K562 (cell line): ENCODE results near the gene ARMC7. TPM values are rescaled to one million over a fixed set of nuclear protein-coding genes. Genes with fewer than 3 reads are reported as not detected.

Source experiments
- FOXK2 ChIP-seq, 2 experiments: fragments of 450-650 bp; IDR thresholded peaks in 1 of 2; conservative IDR thresholded peaks in 1 of 2; 2 replicates each; pipeline ENCODE4 v1.6.1; 2016; ENCODE audit warnings: low read depth in 2 of 2, mild to moderate bottlenecking in 1 of 2
- HBP1 ChIP-seq: fragments of 450-650 bp; formaldehyde crosslinking; IDR thresholded peaks from 2 replicates; pipeline ENCODE4 v1.4.0; 2022; ENCODE audit warnings: missing genetic modification characterization
- HINFP ChIP-seq: fragments of 450-650 bp; conservative IDR thresholded peaks from 2 replicates; pipeline ENCODE4 v1.6.1; 2016; ENCODE audit warnings: missing genetic modification characterization, low read depth, mild to moderate bottlenecking, control low read depth, missing compliant biosample characterization
- HMGN3 ChIP-seq: IDR thresholded peaks from 2 replicates; pipeline ENCODE4 v1.6.1; 2011; ENCODE audit warnings: borderline replicate concordance, low read depth, mild to moderate bottlenecking, mixed read lengths, low read length; ENCODE audit not compliant: insufficient read length; ENCODE audit errors: extremely low read depth
- KDM4B ChIP-seq, 2 experiments: fragments of 450-650 bp in 1 of 2; sonication (generic) in 1 of 2; IDR thresholded peaks; 2 replicates each; pipeline ENCODE4 v1.6.1; 2016 to 2017; ENCODE audit warnings: borderline replicate concordance in 2 of 2, antibody characterized with exemption in 1 of 2, low read depth in 1 of 2, mild to moderate bottlenecking in 1 of 2
- MBD2 ChIP-seq: sonication (generic); IDR thresholded peaks from 2 replicates; pipeline ENCODE4 v1.6.1; 2016; ENCODE audit warnings: low read depth, borderline replicate concordance
- MTA1 ChIP-seq: fragments of 450-650 bp; IDR thresholded peaks from 2 replicates; pipeline ENCODE4 v1.6.1; 2017; ENCODE audit warnings: borderline replicate concordance
- POLR3G ChIP-seq: IDR thresholded peaks from 2 replicates; pipeline ENCODE4 v1.6.1; 2011; ENCODE audit not compliant: insufficient read length, insufficient replicate concordance; ENCODE audit errors: extremely low read depth
- TBL1XR1 ChIP-seq, 2 experiments: IDR thresholded peaks; 2 replicates each; pipeline ENCODE4 v1.6.1; 2012; ENCODE audit warnings: improper control_type of control experiment in 2 of 2, low read length in 2 of 2, mild to moderate bottlenecking in 1 of 2
- ZNF584 ChIP-seq: fragments of 200-800 bp; sonication (Bioruptor generic); IDR thresholded peaks from 2 replicates; pipeline ENCODE4 v1.6.1; 2016; ENCODE audit warnings: low read depth, mild to moderate bottlenecking, missing genetic modification characterization, missing compliant biosample characterization
- ZNF780A ChIP-seq: fragments of 250-450 bp; sonication (Bioruptor Pico); IDR thresholded peaks from 2 replicates; pipeline ENCODE4 v1.5.0; 2021; ENCODE audit warnings: mild to moderate bottlenecking
- polyA plus RNA-seq, 8 experiments: library from polyadenylated mRNA; depleted of rRNA in 4 of 8; stranded (reverse) in 5 of 8; unstranded in 3 of 8; fragments of >200 nt; fragmentation: Nextera tagmentation in 2 of 8; fragmentation: Illumina TruSeq in 1 of 8; extraction: Ambion mirVana in 2 of 8; extraction: Trizol in 1 of 8; gene quantifications; 2 replicates each; pipeline versions ENCODE4 v1.2.1 to v1.2.3, GENCODE V29; 2011 to 2014; ENCODE audit warnings: inconsistent platforms in 1 of 8, missing spikeins in 1 of 8
- total RNA-seq, 7 experiments: library from RNA; depleted of rRNA in 6 of 7; stranded (reverse); fragments of >200 nt in 6 of 7; fragmentation: Illumina TruSeq in 2 of 7; extraction: Trizol in 2 of 7; gene quantifications; 2 replicates each; pipeline versions ENCODE4 v1.2.1 to v1.2.3, GENCODE V29; 2011 to 2021; ENCODE audit warnings: low replicate concordance in 1 of 7
- TF ChIP-seq, protein P1 (sequence below): sonication (generic); formaldehyde crosslinking; IDR thresholded peaks from 2 replicates; pipeline ENCODE4 v1.8.0; 2023; ENCODE audit warnings: mild to moderate bottlenecking, missing genetic modification reagents
- TF ChIP-seq, protein P2 (sequence below), 2 experiments: IDR thresholded peaks; 2 replicates each; pipeline ENCODE4 v1.6.1; 2011; ENCODE audit warnings: borderline replicate concordance in 1 of 2, control low read depth in 1 of 2, low read depth in 1 of 2, low read length in 1 of 2, mild to moderate bottlenecking in 1 of 2, mixed read lengths in 1 of 2, moderate library complexity in 1 of 2; ENCODE audit not compliant: insufficient read depth in 1 of 2, insufficient read length in 1 of 2, poor library complexity in 1 of 2, severe bottlenecking in 1 of 2; ENCODE audit errors: extremely low read depth in 1 of 2

ARMC7 gene
- total and polyA plus RNA-seq, 9 of the 15 experiments (the other 6 are each of a cell fraction or from before 2014, with no cell fraction given), result 1.4 to 15.2 (median 5.9) TPM

DNA sequence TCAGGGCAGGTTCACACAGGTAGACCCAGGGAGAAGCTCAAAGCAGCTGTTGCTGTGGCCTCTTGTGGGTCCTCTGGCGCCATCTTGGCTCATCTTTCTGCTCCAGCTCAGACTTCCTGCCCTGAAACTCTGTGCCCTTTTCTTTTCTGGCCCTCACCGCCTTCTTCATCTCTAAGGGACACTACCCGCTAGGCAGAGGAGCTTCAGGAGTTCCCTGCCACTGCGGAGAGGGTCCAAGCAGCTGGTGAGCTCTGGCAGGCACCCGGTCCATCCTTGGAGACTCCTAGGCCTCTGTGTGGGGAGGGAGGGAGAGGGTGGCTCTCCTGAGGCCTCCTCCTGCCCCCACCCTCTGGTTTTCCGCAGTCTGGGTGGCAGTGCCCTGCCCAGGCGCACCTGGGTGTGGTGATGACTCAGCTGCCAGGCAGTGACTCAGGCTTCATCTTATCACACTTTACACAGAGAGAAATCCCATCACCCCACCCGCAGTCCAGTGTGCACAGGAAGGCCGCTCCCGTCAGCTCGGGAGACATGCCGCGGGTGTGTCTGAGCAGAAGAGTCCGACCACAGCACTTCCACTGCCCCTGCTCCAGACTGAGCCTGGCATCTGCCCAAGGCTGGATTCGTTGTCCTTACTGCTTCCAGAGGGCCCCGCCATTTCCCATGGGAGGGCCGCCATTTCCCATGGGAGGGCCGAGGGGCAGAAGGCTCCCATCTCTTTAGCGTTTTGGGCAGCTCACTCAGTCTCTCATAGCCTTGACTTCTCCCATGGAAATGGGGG lies 14.5 kb downstream of the ARMC7 start (continued):
- TF ChIP-seq HBP1, result 0 out of 2 replicates have a peak, but pooled peaks have one; percentile 58
- TF ChIP-seq, protein P1, sequence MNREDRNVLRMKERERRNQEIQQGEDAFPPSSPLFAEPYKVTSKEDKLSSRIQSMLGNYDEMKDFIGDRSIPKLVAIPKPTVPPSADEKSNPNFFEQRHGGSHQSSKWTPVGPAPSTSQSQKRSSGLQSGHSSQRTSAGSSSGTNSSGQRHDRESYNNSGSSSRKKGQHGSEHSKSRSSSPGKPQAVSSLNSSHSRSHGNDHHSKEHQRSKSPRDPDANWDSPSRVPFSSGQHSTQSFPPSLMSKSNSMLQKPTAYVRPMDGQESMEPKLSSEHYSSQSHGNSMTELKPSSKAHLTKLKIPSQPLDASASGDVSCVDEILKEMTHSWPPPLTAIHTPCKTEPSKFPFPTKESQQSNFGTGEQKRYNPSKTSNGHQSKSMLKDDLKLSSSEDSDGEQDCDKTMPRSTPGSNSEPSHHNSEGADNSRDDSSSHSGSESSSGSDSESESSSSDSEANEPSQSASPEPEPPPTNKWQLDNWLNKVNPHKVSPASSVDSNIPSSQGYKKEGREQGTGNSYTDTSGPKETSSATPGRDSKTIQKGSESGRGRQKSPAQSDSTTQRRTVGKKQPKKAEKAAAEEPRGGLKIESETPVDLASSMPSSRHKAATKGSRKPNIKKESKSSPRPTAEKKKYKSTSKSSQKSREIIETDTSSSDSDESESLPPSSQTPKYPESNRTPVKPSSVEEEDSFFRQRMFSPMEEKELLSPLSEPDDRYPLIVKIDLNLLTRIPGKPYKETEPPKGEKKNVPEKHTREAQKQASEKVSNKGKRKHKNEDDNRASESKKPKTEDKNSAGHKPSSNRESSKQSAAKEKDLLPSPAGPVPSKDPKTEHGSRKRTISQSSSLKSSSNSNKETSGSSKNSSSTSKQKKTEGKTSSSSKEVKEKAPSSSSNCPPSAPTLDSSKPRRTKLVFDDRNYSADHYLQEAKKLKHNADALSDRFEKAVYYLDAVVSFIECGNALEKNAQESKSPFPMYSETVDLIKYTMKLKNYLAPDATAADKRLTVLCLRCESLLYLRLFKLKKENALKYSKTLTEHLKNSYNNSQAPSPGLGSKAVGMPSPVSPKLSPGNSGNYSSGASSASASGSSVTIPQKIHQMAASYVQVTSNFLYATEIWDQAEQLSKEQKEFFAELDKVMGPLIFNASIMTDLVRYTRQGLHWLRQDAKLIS, result no peak
- TF ChIP-seq TBL1XR1 (IDR thresholded peaks at IDR 0.05; ENCODE audit: low read length in 2 of 2), result peak in 1 of 2 experiments; percentile 9; a peak in 1 of 4 replicates
- TF ChIP-seq, protein P2, sequence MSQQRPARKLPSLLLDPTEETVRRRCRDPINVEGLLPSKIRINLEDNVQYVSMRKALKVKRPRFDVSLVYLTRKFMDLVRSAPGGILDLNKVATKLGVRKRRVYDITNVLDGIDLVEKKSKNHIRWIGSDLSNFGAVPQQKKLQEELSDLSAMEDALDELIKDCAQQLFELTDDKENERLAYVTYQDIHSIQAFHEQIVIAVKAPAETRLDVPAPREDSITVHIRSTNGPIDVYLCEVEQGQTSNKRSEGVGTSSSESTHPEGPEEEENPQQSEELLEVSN (IDR thresholded peaks at IDR 0.05; ENCODE audit: borderline replicate concordance in 1 of 2, extremely low read depth in 1 of 2, insufficient read depth in 1 of 2, insufficient read length in 1 of 2, low read depth in 1 of 2, low read length in 1 of 2, poor library complexity in 1 of 2, severe bottlenecking in 1 of 2), result peak in 1 of 2 experiments; percentile 7
- TF ChIP-seq HMGN3, result peak; percentile 81
- TF ChIP-seq HINFP (tag), result peak; percentile 55; the same call in 1 of the 2 replicates
- no peak for TF ChIP-seq FOXK2 (conservative IDR thresholded peaks at IDR 0.05 in 1 of 2, IDR thresholded peaks at IDR 0.05 in 1 of 2; ENCODE audit: low read depth in 2 of 2)
- peak; percentile 67; the same call in 1 of the 2 replicates for TF ChIP-seq MBD2
- TF ChIP-seq ZNF584 (CRISPR knock-in tag), result peak; percentile 77
- TF ChIP-seq ZNF780A (CRISPR knock-in tag), result no peak
- 0 out of 2 replicates have a peak, but pooled peaks have one; percentile 69 for TF ChIP-seq MTA1
- TF ChIP-seq KDM4B (IDR thresholded peaks at IDR 0.05; ENCODE audit: borderline replicate concordance in 2 of 2, low read depth in 1 of 2), result 0 out of 4 replicates have a peak, but pooled peaks of 1 of the 2 experiments have one; percentile 54
- TF ChIP-seq POLR3G, result no peak
